ENCODE results near the gene SHISA2.
"Not testable (repeated sequence)": the region's sequence is repeated elsewhere in the genome, so short reads cannot be mapped to it uniquely, and the experiment has no call there.

SHISA2 gene

DNA sequence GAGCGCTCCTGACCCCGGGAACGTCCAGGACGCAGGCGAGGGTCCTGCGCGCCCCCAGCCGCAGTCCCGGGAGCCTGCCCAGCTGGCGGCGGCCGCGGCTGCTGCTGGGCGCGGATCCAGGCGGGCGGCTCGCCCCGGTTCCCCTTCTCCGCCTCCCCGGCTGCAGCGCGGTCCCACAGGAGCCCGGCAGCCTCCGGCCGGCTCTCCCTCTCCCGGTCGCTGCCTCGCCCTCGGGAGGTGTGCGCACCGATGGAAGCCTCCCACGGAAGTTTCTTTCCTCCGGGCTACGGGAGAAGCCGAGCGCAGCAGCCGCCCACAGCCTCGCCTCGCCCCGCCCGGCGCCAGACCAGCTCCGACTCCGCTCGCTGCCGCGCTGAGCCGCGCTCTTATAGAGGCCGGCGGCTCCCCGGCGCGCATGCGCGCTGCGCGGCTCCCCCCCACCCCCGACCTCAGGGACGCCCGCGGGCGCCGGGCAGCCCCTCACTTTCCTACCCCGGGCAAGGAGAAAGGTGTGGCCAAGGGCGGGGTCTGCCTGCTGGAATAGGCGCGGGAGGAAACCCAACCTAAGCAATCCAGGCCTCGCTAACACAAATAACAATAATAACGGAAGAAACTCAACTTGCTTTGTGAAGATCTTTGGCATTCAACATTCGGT, at the start of gene SHISA2:
SHISA2 (minus strand) TSS at position 360 of the 655 bp plus-strand sequence. CDS start 1,041 bp downstream, outside the sequence.
- Histone ChIP-seq H3K4me3 (ENCODE audit: low read depth, low read length) (peak within 1 kb of the TSS; percentile 61), H3K9me3 (ENCODE audit: control insufficient read depth, insufficient read depth, low read length) (no peaks in the 10 kb centered on the region), H3K36me3 (ENCODE audit: control insufficient read depth, insufficient read depth, low read length) (no peaks in the 10 kb centered on the region), H3K4me1 (ENCODE audit: control insufficient read depth, insufficient read depth, low read length) (peaks cover 3% of the 10 kb centered on the region), H3K27me3 (ENCODE audit: control insufficient read depth, insufficient read depth, low read length) (peaks cover 52% of the 10 kb centered on the region), H3K9ac (ENCODE audit: low read depth, low read length) (peak within 1 kb of the TSS; percentile 47)

GRCh38 chr13:26095846-26096610, 44.2 kb upstream of the SHISA2 start:
- no peaks in the 10 kb centered on the region for H3K27me3 ChIP-seq (ENCODE audit: control insufficient read depth, insufficient read depth, low read length)
- H3K9me3 ChIP-seq (ENCODE audit: control insufficient read depth, insufficient read depth, low read length), result no peaks in the 10 kb centered on the region
- H3K9ac ChIP-seq (ENCODE audit: low read depth, low read length), result no peak overlapping the region

GRCh38 chr13:26095338-26095737, 43.5 kb upstream of the SHISA2 start:
- H3K27me3 ChIP-seq (ENCODE audit: control insufficient read depth, insufficient read depth, low read length), result no peaks in the 10 kb centered on the region
- H3K36me3 ChIP-seq (ENCODE audit: control insufficient read depth, insufficient read depth, low read length), result no peaks in the 10 kb centered on the region
- no peaks in the 10 kb centered on the region for H3K4me1 ChIP-seq (ENCODE audit: control insufficient read depth, insufficient read depth, low read length)
- no peaks in the 10 kb centered on the region for H3K9me3 ChIP-seq (ENCODE audit: control insufficient read depth, insufficient read depth, low read length)
- H3K4me3 ChIP-seq (ENCODE audit: low read depth, low read length), result no peak overlapping the region
- H3K9ac ChIP-seq (ENCODE audit: low read depth, low read length), result no peak overlapping the region

More at GRCh38 chr13:26095846-26096610, 44.2 kb upstream of the SHISA2 start:
- Histone ChIP-seq H3K36me3 (ENCODE audit: control insufficient read depth, insufficient read depth, low read length) (no peaks in the 10 kb centered on the region), H3K4me3 (ENCODE audit: low read depth, low read length) (no peak overlapping the region), H3K4me1 (ENCODE audit: control insufficient read depth, insufficient read depth, low read length) (no peaks in the 10 kb centered on the region)

GRCh38 chr13:26076821-26077220, 25.0 kb upstream of the SHISA2 start:
- H3K27me3 ChIP-seq (ENCODE audit: control insufficient read depth, insufficient read depth, low read length), result not testable (repeated sequence)

DNA sequence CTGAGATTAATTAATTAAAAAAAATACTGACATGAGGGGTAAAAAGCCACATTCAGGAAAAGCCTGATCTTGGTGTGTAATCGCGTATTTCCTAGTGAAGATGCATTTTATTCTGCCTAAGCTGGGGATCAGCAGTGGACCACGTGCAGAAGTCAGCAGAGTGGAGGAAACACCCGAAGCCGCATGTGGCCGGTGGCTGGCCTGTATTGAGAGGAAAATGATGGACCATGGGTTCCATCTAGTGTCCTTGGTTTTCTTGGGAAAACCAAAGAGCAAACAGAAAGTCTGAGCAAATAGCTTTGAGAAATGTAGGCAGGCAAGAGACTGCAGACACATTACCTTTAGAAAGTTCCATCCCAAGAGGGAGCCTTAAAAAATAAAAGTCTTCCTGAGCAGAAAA, 23.7 kb upstream of the SHISA2 start:
- no peaks in the 10 kb centered on the region for H3K27me3 ChIP-seq (ENCODE audit: control insufficient read depth, insufficient read depth, low read length)
- H3K9me3 ChIP-seq (ENCODE audit: control insufficient read depth, insufficient read depth, low read length), result no peaks in the 10 kb centered on the region
- H3K9ac ChIP-seq (ENCODE audit: low read depth, low read length), result no peak overlapping the region
- peaks cover 6% of the 10 kb centered on the region for H3K4me1 ChIP-seq (ENCODE audit: control insufficient read depth, insufficient read depth, low read length)
- H3K36me3 ChIP-seq (ENCODE audit: control insufficient read depth, insufficient read depth, low read length), result no peaks in the 10 kb centered on the region
- H3K4me3 ChIP-seq (ENCODE audit: low read depth, low read length), result no peak overlapping the region

More at GRCh38 chr13:26076821-26077220, 25.0 kb upstream of the SHISA2 start:
- H3K4me1 ChIP-seq (ENCODE audit: control insufficient read depth, insufficient read depth, low read length); H3K4me3 ChIP-seq (ENCODE audit: low read depth, low read length); H3K9me3 ChIP-seq (ENCODE audit: control insufficient read depth, insufficient read depth, low read length); H3K9ac ChIP-seq (ENCODE audit: low read depth, low read length); H3K36me3 ChIP-seq (ENCODE audit: control insufficient read depth, insufficient read depth, low read length): not testable (repeated sequence)

DNA sequence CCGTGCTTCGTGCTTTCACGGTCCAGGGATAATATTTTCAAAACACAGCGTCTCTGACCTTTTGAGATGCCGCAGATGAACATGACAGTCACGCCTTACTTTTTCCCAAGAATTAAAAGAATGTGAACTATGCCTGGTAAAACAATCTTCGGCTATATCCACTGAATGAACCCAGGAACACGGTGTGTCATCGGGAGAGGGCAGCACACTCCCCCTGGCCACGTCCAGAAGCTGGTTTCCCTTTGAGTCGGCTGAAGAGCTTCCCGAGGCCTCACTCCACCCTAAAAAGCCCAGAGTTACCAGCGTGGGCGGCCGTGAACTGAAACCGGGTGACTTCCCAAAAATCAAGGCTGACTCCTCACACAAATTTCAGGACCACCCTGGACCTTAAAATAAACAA, 22.9 kb upstream of the SHISA2 start:
- Histone ChIP-seq H3K9ac (ENCODE audit: low read depth, low read length) (no peak overlapping the region), H3K4me3 (ENCODE audit: low read depth, low read length) (no peak overlapping the region), H3K4me1 (ENCODE audit: control insufficient read depth, insufficient read depth, low read length) (peaks cover 6% of the 10 kb centered on the region), H3K9me3 (ENCODE audit: control insufficient read depth, insufficient read depth, low read length) (no peaks in the 10 kb centered on the region), H3K27me3 (ENCODE audit: control insufficient read depth, insufficient read depth, low read length) (no peaks in the 10 kb centered on the region), H3K36me3 (ENCODE audit: control insufficient read depth, insufficient read depth, low read length) (no peaks in the 10 kb centered on the region)

DNA sequence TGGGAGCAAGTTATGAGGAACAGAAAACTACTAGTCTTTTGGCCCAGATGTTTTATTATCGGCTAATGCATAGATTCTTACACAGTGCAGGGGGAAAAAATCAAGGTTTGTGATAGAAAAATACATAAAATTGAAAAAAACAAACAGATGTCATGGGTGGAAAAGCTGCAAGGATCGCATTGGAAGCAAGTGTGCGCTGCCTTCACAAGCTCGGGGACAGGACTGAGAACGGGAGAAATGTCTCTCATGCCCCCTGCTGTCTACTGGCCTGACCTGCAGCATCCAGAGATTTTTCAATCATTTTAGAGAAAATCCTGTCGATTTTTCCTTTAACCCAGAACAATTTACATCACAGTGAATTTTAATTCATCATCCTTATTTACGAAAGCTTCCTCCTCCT, 20.5 kb upstream of the SHISA2 start:
- H3K4me3 ChIP-seq (ENCODE audit: low read depth, low read length); H3K27me3 ChIP-seq (ENCODE audit: control insufficient read depth, insufficient read depth, low read length); H3K9me3 ChIP-seq (ENCODE audit: control insufficient read depth, insufficient read depth, low read length); H3K9ac ChIP-seq (ENCODE audit: low read depth, low read length); H3K4me1 ChIP-seq (ENCODE audit: control insufficient read depth, insufficient read depth, low read length); H3K36me3 ChIP-seq (ENCODE audit: control insufficient read depth, insufficient read depth, low read length): not testable (repeated sequence)

- no peaks in the 10 kb centered on the region for H3K9me3 ChIP-seq (ENCODE audit: control insufficient read depth, insufficient read depth, low read length)
- H3K4me1 ChIP-seq (ENCODE audit: control insufficient read depth, insufficient read depth, low read length), result peaks cover 2% of the 10 kb centered on the region
- no peak overlapping the region for H3K9ac ChIP-seq (ENCODE audit: low read depth, low read length)
- H3K4me3 ChIP-seq (ENCODE audit: low read depth, low read length), result no peak overlapping the region
- no peaks in the 10 kb centered on the region for H3K36me3 ChIP-seq (ENCODE audit: control insufficient read depth, insufficient read depth, low read length)
- no peaks in the 10 kb centered on the region for H3K27me3 ChIP-seq (ENCODE audit: control insufficient read depth, insufficient read depth, low read length)
These were observed 19.9 kb upstream of the SHISA2 start for GRCh38 chr13:26071691-26072090.

DNA sequence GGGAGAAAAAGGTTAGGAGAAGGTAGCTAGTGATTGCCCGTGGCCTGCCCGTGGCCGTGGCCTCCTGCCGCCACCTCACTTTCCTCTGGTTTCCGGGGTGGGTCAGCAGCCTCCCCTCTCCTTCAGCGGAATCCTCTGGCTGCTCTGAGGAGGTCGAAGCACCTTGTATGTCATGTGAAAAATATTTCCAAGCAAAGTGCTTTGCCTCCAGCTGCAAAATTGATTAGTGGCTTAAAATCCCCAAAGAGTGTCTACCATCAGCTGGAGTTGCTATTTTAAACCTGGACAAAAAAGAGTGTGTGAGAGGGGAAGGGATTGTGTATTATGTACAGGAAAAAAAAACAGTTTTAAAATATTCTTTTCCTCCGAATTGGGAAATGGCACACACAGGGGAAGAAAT, 17.8 kb upstream of the SHISA2 start:
- not testable (repeated sequence) for H3K9ac ChIP-seq (ENCODE audit: low read depth, low read length); H3K9me3 ChIP-seq (ENCODE audit: control insufficient read depth, insufficient read depth, low read length); H3K27me3 ChIP-seq (ENCODE audit: control insufficient read depth, insufficient read depth, low read length); H3K4me3 ChIP-seq (ENCODE audit: low read depth, low read length); H3K36me3 ChIP-seq (ENCODE audit: control insufficient read depth, insufficient read depth, low read length); H3K4me1 ChIP-seq (ENCODE audit: control insufficient read depth, insufficient read depth, low read length)

DNA sequence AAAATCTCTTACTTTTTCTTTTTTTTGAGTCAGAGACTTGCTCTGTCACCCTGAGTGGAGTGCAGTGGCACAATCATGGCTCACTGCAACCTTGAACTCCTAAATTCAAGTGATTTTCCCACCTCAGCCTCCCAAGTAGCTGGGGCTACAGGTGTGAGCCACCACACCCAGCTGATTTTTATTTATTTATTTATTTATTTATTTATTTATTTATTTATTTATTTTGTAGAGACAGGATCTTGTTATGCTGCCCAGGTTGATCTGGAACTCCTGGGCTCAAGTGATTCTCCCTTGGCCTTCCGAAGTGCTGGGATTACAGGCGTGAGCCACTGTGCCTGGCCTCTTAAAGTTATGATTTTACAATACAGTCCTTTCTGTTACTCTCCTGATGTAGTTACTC, 16.6 kb upstream of the SHISA2 start:
- H3K9ac ChIP-seq (ENCODE audit: low read depth, low read length); H3K4me1 ChIP-seq (ENCODE audit: control insufficient read depth, insufficient read depth, low read length); H3K4me3 ChIP-seq (ENCODE audit: low read depth, low read length); H3K36me3 ChIP-seq (ENCODE audit: control insufficient read depth, insufficient read depth, low read length); H3K9me3 ChIP-seq (ENCODE audit: control insufficient read depth, insufficient read depth, low read length); H3K27me3 ChIP-seq (ENCODE audit: control insufficient read depth, insufficient read depth, low read length): not testable (repeated sequence)

- Histone ChIP-seq H3K27me3 (ENCODE audit: control insufficient read depth, insufficient read depth, low read length) (no peaks in the 10 kb centered on the region), H3K9ac (ENCODE audit: low read depth, low read length) (no peak overlapping the region), H3K36me3 (ENCODE audit: control insufficient read depth, insufficient read depth, low read length) (no peaks in the 10 kb centered on the region), H3K4me3 (ENCODE audit: low read depth, low read length) (no peak overlapping the region), H3K4me1 (ENCODE audit: control insufficient read depth, insufficient read depth, low read length) (no peaks in the 10 kb centered on the region), H3K9me3 (ENCODE audit: control insufficient read depth, insufficient read depth, low read length) (no peaks in the 10 kb centered on the region)
These were observed 15.8 kb upstream of the SHISA2 start for GRCh38 chr13:26067601-26068000.

DNA sequence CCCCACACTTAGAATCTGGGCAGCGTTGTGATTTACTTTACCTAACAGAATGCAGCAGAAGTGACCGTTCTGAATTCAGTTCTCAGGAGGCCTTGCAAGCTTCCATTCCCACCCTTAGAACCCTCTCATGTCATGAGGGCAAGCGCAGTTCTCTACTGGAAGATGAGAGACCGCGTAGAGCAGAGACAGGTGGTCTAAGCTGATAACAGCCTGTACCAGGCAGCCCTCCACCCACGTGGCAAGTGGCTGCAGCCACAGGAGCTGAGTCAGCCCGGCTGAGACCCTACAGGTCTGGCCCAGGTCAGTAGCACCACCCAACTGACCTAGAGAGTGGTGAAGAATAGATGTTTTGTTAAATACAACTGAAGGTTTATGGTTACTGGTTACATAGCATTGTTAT, 14.7 kb upstream of the SHISA2 start:
- H3K9ac ChIP-seq (ENCODE audit: low read depth, low read length); H3K4me1 ChIP-seq (ENCODE audit: control insufficient read depth, insufficient read depth, low read length); H3K4me3 ChIP-seq (ENCODE audit: low read depth, low read length); H3K36me3 ChIP-seq (ENCODE audit: control insufficient read depth, insufficient read depth, low read length); H3K27me3 ChIP-seq (ENCODE audit: control insufficient read depth, insufficient read depth, low read length); H3K9me3 ChIP-seq (ENCODE audit: control insufficient read depth, insufficient read depth, low read length): not testable (repeated sequence)

Data from iPS-15b (cell line).